Adrenal gland (tissue), 12 donors: ENCODE results near the gene AKR1C8. TPM values are rescaled to one million over a fixed set of nuclear protein-coding genes. Genes with fewer than 3 reads are reported as not detected.

Source experiments
- polyA plus RNA-seq, 3 donors: library from polyadenylated mRNA; stranded (reverse); fragments of 200-250 nt in 2 of 3; fragments of 350-450 nt in 1 of 3; fragmentation: Illumina TruSeq in 1 of 3; extraction: RNeasy Lipid Tissue Mini Kit (QIAGEN cat#74804) in 1 of 3; gene quantifications; one replicate each; pipeline ENCODE4 v1.2.3, GENCODE V29; 2013 to 2014
- total RNA-seq, 9 donors: library from RNA; depleted of rRNA in 4 of 9; stranded (reverse); fragments of >200 nt in 4 of 9; fragments of 120-200 nt in 1 of 9; fragmentation: NEBNext Ultra II Directional in 1 of 9; extraction: Animal tissue kit (Norgen Biotek cat#: 25700) in 1 of 9; gene quantifications; one replicate each; pipeline versions ENCODE4 v1.1.0 to v1.2.4, GENCODE V29; 2013 to 2023
- donor health status: healthy with polysubstance abuse.
- donor health status: Bipolar disorder and iron deficiency.
- donor health status: DM: yes; HTN: yes; CAD: no.
- donor health status: DM: no; HTN: no; CAD: no.
- donor health status: DM: no; HTN: no; CAD: no.
- donor health status: DM: yes; HTN: yes; CAD: no.

The AKR1C8 gene
- total and polyA plus RNA-seq, 12 donors: not detected

Other genes starting within 250 kb of the AKR1C8 start
- gene AKR1C1, start 221.7 kb downstream of the AKR1C8 start, total RNA-seq: 10 to 100 TPM in 3 of 9 donors, 1 to 10 TPM in 6; 4.6 to 22.6 (median 6.9) TPM
- 10 to 100 TPM in 2 of 3 donors, 1 to 10 TPM in 1; 9.9 to 14.8 (median 14.2) TPM for gene AKR1C1, start 221.7 kb downstream of the AKR1C8 start, polyA plus RNA-seq
- 10 to 100 TPM in 4 of 9 donors, 1 to 10 TPM in 5; 3.5 to 27.4 (median 8.2) TPM for gene AKR1C2, start 181.3 kb downstream of the AKR1C8 start, total RNA-seq
- 10 to 100 TPM in 2 of 3 donors, 1 to 10 TPM in 1; 9.7 to 23.8 (median 11.9) TPM for gene AKR1C2, start 181.3 kb downstream of the AKR1C8 start, polyA plus RNA-seq
- gene AKR1C3, start 90.7 kb downstream of the AKR1C8 start, total RNA-seq: 10 to 100 TPM in 8 of 9 donors, under 1 TPM in 1; 0.67 to 74.8 (median 55.5) TPM
- 10 to 100 TPM; 22.8 to 36.8 (median 31.7) TPM for gene AKR1C3, start 90.7 kb downstream of the AKR1C8 start, polyA plus RNA-seq
- gene AKR1C4, start 11.7 kb upstream of the AKR1C8 start, total RNA-seq: not detected
- under 1 TPM in 1 of 3 donors, not detected in 2; 0.20 TPM for gene AKR1C4, start 11.7 kb upstream of the AKR1C8 start, polyA plus RNA-seq
- under 1 TPM in 1 of 9 donors, not detected in 8; 0.55 TPM for gene UCN3, start 179.8 kb upstream of the AKR1C8 start, total RNA-seq
- 1 to 10 TPM in 1 of 3 donors, under 1 TPM in 2; 0.20 to 1.0 (median 0.20) TPM for gene UCN3, start 179.8 kb upstream of the AKR1C8 start, polyA plus RNA-seq
- not detected for gene TUBAL3, start 219.7 kb upstream of the AKR1C8 start, total RNA-seq
- gene TUBAL3, start 219.7 kb upstream of the AKR1C8 start, polyA plus RNA-seq: not detected
- gene NET1, start 227.4 kb upstream of the AKR1C8 start, total RNA-seq: 10 to 100 TPM; 13.3 to 26.2 (median 21.3) TPM
- 10 to 100 TPM in 2 of 3 donors, 1 to 10 TPM in 1; 8.7 to 14.1 (median 12.4) TPM for gene NET1, start 227.4 kb upstream of the AKR1C8 start, polyA plus RNA-seq